H9 (cell line): ENCODE measurements around the gene STX3. TPM values are rescaled to one million over a fixed set of nuclear protein-coding genes. Genes with fewer than 3 reads are reported as not detected.

Experiments used
- DNase-seq: peaks from one replicate; pipeline ENCODE4 v3.0.0-alpha.2; 2017
- H2AFZ ChIP-seq: one replicate; pipeline ENCODE4 v1.6.1; 2013; ENCODE audit warnings: mild to moderate bottlenecking, low read length, control low read depth, moderate library complexity
- H2AK5ac ChIP-seq: 2 replicates; pipeline ENCODE4 v1.6.1; 2013; ENCODE audit warnings: low read length, control low read depth, mixed read lengths; ENCODE audit not compliant: insufficient read length
- H2BK120ac ChIP-seq: one replicate; pipeline ENCODE4 v1.6.1; 2013; ENCODE audit warnings: low read depth, mild to moderate bottlenecking, low read length, control low read depth, inconsistent platforms; ENCODE audit not compliant: poor library complexity, severe bottlenecking
- H2BK12ac ChIP-seq: 2 replicates; pipeline ENCODE4 v1.6.1; 2013; ENCODE audit warnings: low read length, control low read depth, mixed read lengths, low read depth; ENCODE audit not compliant: insufficient read length
- H2BK15ac ChIP-seq: 2 replicates; pipeline ENCODE4 v1.6.1; 2013; ENCODE audit warnings: low read depth, low read length, control low read depth
- H2BK20ac ChIP-seq: one replicate; pipeline ENCODE4 v1.6.1; 2013; ENCODE audit warnings: low read depth, mild to moderate bottlenecking, low read length, control low read depth, inconsistent platforms; ENCODE audit not compliant: poor library complexity, severe bottlenecking
- H2BK5ac ChIP-seq: 2 replicates; pipeline ENCODE4 v1.6.1; 2013; ENCODE audit warnings: low read length, control low read depth, mixed read lengths; ENCODE audit not compliant: insufficient read length
- H3K14ac ChIP-seq: 2 replicates; pipeline ENCODE4 v1.6.1; 2013; ENCODE audit warnings: low read length, control low read depth; ENCODE audit not compliant: insufficient read depth
- H3K18ac ChIP-seq: 2 replicates; pipeline ENCODE4 v1.6.1; 2013; ENCODE audit warnings: low read depth, mild to moderate bottlenecking, mixed read lengths, low read length, control low read depth; ENCODE audit not compliant: insufficient read length
- H3K23ac ChIP-seq: 2 replicates; pipeline ENCODE4 v1.6.1; 2013; ENCODE audit warnings: low read length, control low read depth, mixed read lengths, low read depth; ENCODE audit not compliant: insufficient read length
- H3K23me2 ChIP-seq: 2 replicates; pipeline ENCODE4 v1.6.1; 2013; ENCODE audit warnings: low read depth, mild to moderate bottlenecking, mixed read lengths, low read length, control low read depth; ENCODE audit not compliant: insufficient read length, poor library complexity, severe bottlenecking
- H3K27ac ChIP-seq: 2 replicates; pipeline ENCODE4 v1.5.1; 2013; ENCODE audit warnings: low read length, control low read depth, mixed read lengths, low read depth; ENCODE audit not compliant: insufficient read length
- H3K27me3 ChIP-seq: 2 replicates; pipeline ENCODE4 v1.6.1; 2013; ENCODE audit warnings: low read length, control low read depth, inconsistent platforms; ENCODE audit not compliant: insufficient read depth
- H3K4ac ChIP-seq: 2 replicates; pipeline ENCODE4 v1.6.1; 2013; ENCODE audit warnings: low read depth, mild to moderate bottlenecking, control low read depth, inconsistent platforms, low read length, moderate library complexity
- H3K4me1 ChIP-seq: 2 replicates; pipeline ENCODE4 v1.6.1; 2013; ENCODE audit warnings: low read length, control low read depth, inconsistent platforms; ENCODE audit not compliant: insufficient read depth
- H3K4me2 ChIP-seq: 2 replicates; pipeline ENCODE4 v1.6.1; 2013; ENCODE audit warnings: low read length, control low read depth, mixed read lengths; ENCODE audit not compliant: insufficient read length, insufficient read depth
- H3K56ac ChIP-seq: 2 replicates; pipeline ENCODE4 v1.6.1; 2013; ENCODE audit warnings: low read depth, mild to moderate bottlenecking, mixed read lengths, low read length, control low read depth; ENCODE audit not compliant: insufficient read length
- H3K79me1 ChIP-seq: 2 replicates; pipeline ENCODE4 v1.6.1; 2013; ENCODE audit warnings: low read depth, mild to moderate bottlenecking, moderate library complexity, low read length, control low read depth, inconsistent platforms; ENCODE audit not compliant: insufficient read depth, poor library complexity, severe bottlenecking
- H3K79me2 ChIP-seq: 2 replicates; pipeline ENCODE4 v1.6.1; 2013; ENCODE audit warnings: low read length, control low read depth, inconsistent platforms; ENCODE audit not compliant: insufficient read depth
- H3K9ac ChIP-seq: 2 replicates; pipeline ENCODE4 v1.6.1; 2013; ENCODE audit warnings: low read length, control low read depth, mixed read lengths; ENCODE audit not compliant: insufficient read length; ENCODE audit errors: extremely low read depth
- H3K9me3 ChIP-seq: one replicate; pipeline ENCODE4 v1.6.1; 2013; ENCODE audit warnings: low read depth, low read length, inconsistent platforms; ENCODE audit not compliant: control insufficient read depth
- H3T11ph ChIP-seq: one replicate; pipeline ENCODE4 v1.6.1; 2013; ENCODE audit warnings: mild to moderate bottlenecking, low read length, control low read depth, inconsistent platforms
- H4K20me1 ChIP-seq: one replicate; pipeline ENCODE4 v1.6.1; 2013; ENCODE audit not compliant: control insufficient read depth, insufficient read length, insufficient read depth
- H4K5ac ChIP-seq: 2 replicates; pipeline ENCODE4 v1.6.1; 2013; ENCODE audit warnings: low read depth, mild to moderate bottlenecking, mixed read lengths, low read length, control low read depth; ENCODE audit not compliant: insufficient read length
- H4K8ac ChIP-seq: replicated peaks from 2 replicates; pipeline ENCODE4 v1.6.1; 2013; ENCODE audit warnings: low read length, control low read depth, mixed read lengths, low read depth; ENCODE audit not compliant: insufficient read length
- H4K91ac ChIP-seq: 2 replicates; pipeline ENCODE4 v1.6.1; 2013; ENCODE audit warnings: low read depth, mild to moderate bottlenecking, moderate library complexity, mixed read lengths, low read length, control low read depth; ENCODE audit not compliant: insufficient read length
- H3K27ac Mint-ChIP-seq, 3 experiments: 2 replicates in 2 of 3; 3 replicates in 1 of 3; pipeline ENCODE4 v1.8.0; 2020 to 2021; ENCODE audit warnings: mixed read lengths in 3 of 3, mild to moderate bottlenecking in 1 of 3, moderate library complexity in 1 of 3
- H3K27me3 Mint-ChIP-seq: 2 replicates; pipeline ENCODE4 v1.8.0; 2021; ENCODE audit warnings: low read depth, mild to moderate bottlenecking, moderate library complexity, mixed read lengths
- H3K36me3 Mint-ChIP-seq, 3 experiments: 2 replicates in 2 of 3; 3 replicates in 1 of 3; pipeline ENCODE4 v1.8.0; 2020 to 2021; ENCODE audit warnings: low read depth in 3 of 3, mixed read lengths in 3 of 3; ENCODE audit not compliant: insufficient read depth in 1 of 3
- H3K4me1 Mint-ChIP-seq, 2 experiments: 2 replicates each; pipeline ENCODE4 v1.8.0; 2020; ENCODE audit warnings: mixed read lengths in 2 of 2
- H3K4me3 Mint-ChIP-seq, 2 experiments: 2 replicates in 1 of 2; 3 replicates in 1 of 2; pipeline ENCODE4 v1.8.0; 2020 to 2021; ENCODE audit warnings: mild to moderate bottlenecking in 2 of 2, mixed read lengths in 2 of 2, moderate library complexity in 1 of 2
- H3K9me3 Mint-ChIP-seq, 2 experiments: 2 replicates in 1 of 2; 3 replicates in 1 of 2; pipeline ENCODE4 v1.8.0; 2020; ENCODE audit warnings: mild to moderate bottlenecking in 2 of 2, mixed read lengths in 2 of 2, moderate library complexity in 1 of 2
- WGBS: extraction: QIAGEN DNeasy Blood & Tissue Kit; methylation state at CpG from one replicate; pipeline ENCODE4 v1.1.7; 2013; ENCODE audit warnings: missing lambda C conversion rate, low lambda C conversion rate, mixed read lengths; ENCODE audit not compliant: insufficient read length; ENCODE audit errors: extremely low coverage; 5-methylcytosine and 5-hydroxymethylcytosine counted together
- total RNA-seq: library from RNA; stranded (reverse); gene quantifications from 2 replicates; pipeline ENCODE4 v1.2.1, GENCODE V29; 2021
- TF ChIP-seq, protein P1 (sequence below): fragments of 200-600 bp; sonication (generic); conservative IDR thresholded peaks from 3 replicates; pipeline ENCODE4 v1.8.0; 2021; ENCODE audit warnings: antibody characterized with exemption, mild to moderate bottlenecking

The STX3 gene
- total RNA-seq, 1 experiment from 2014 or later, result 41.0 TPM

DNA sequence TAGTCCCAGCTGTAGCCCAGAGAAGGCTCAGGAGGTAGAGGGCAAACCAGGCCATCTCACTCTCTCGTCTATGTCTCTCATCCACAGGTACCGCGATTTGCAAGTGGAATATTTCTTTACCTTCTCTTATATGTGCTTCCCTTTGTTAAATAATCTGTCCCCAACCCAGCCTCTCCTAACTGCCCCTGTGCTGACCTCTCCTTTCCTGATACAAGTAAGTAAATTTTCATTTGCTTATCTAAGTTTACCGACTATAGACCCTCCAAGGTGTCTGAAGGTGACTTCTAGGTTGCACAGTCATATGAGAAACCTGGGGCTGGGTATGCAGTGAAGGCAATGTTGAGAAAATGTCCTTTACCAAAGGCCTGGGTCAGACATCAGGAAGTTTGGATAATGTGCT is 90.2 kb downstream of the STX3 start, which contains the start of gene CBLIF:
CBLIF (minus strand) TSS at position 101 of the 400 bp plus-strand sequence; CDS start at position 55, 46 bp downstream.
- Histone ChIP-seq H4K8ac (no peak within 1 kb of the TSS), H3K79me2 (no peaks in the 10 kb centered on the region), H3K4me1 (0 out of 2 replicates have a peak, but pooled peaks cover 3% of the 10 kb centered on the region), H4K5ac (no peak within 1 kb of the TSS), H2BK15ac (no peak within 1 kb of the TSS), H2AK5ac (no peak within 1 kb of the TSS), H4K91ac (no peak within 1 kb of the TSS), H3K23me2 (no peaks in the 10 kb centered on the region), H3K4ac (no peak within 1 kb of the TSS), H3K27me3 (no peaks in the 10 kb centered on the region), H3K27ac (no peak within 1 kb of the TSS), H3K56ac (no peak within 1 kb of the TSS), H2BK20ac (no peak within 1 kb of the TSS), H3K14ac (no peak within 1 kb of the TSS), H2BK12ac (no peak within 1 kb of the TSS), H3T11ph (no peak within 1 kb of the TSS), H3K18ac (no peak within 1 kb of the TSS), H4K20me1 (no peaks in the 10 kb centered on the region), H3K23ac (no peak within 1 kb of the TSS), H2AFZ (no peak within 1 kb of the TSS), H2BK5ac (no peak within 1 kb of the TSS), H3K4me2 (no peak within 1 kb of the TSS), H3K9me3 (no peaks in the 10 kb centered on the region), H2BK120ac (no peak within 1 kb of the TSS), H3K79me1 (no peaks in the 10 kb centered on the region), H3K9ac (no peak within 1 kb of the TSS)
- Mint-ChIP-seq H3K4me1 (peaks cover 6% of the 10 kb centered on the region in 2 experiments), H3K4me3 (no peak within 1 kb of the TSS; a peak in 1 of 5 replicates), H3K27me3 (no peaks in the 10 kb centered on the region), H3K9me3 (no peaks in the 10 kb centered on the region), H3K36me3 (no peaks in the 10 kb centered on the region), H3K27ac (peak within 1 kb of the TSS; percentile 52 to 62 (median 55); a peak in 4 of 7 replicates)
- no CpG with 5 or more reads among the region's 4 CpGs for WGBS
- DNase-seq, result no peak
- TF ChIP-seq, protein P1, sequence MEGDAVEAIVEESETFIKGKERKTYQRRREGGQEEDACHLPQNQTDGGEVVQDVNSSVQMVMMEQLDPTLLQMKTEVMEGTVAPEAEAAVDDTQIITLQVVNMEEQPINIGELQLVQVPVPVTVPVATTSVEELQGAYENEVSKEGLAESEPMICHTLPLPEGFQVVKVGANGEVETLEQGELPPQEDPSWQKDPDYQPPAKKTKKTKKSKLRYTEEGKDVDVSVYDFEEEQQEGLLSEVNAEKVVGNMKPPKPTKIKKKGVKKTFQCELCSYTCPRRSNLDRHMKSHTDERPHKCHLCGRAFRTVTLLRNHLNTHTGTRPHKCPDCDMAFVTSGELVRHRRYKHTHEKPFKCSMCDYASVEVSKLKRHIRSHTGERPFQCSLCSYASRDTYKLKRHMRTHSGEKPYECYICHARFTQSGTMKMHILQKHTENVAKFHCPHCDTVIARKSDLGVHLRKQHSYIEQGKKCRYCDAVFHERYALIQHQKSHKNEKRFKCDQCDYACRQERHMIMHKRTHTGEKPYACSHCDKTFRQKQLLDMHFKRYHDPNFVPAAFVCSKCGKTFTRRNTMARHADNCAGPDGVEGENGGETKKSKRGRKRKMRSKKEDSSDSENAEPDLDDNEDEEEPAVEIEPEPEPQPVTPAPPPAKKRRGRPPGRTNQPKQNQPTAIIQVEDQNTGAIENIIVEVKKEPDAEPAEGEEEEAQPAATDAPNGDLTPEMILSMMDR, result no peak
